ENCODE measurements around the gene OXER1.

OXER1 gene

GRCh38 chr2:42736598-42737322, 27.2 kb downstream of the OXER1 start:
- H3K9me3 ChIP-seq (ENCODE audit: control insufficient read depth, insufficient read depth, low read depth, low read length), result no peaks in the 10 kb centered on the region
- no peak overlapping the region for H3K4me3 ChIP-seq (ENCODE audit: low read depth, low read length)
- no peak overlapping the region for H3K27ac ChIP-seq (ENCODE audit: extremely low read depth, low read depth, low read length)
- H3K36me3 ChIP-seq (ENCODE audit: control insufficient read depth in 2 of 2, insufficient read depth in 1 of 2, low read length in 2 of 2), result peaks cover 0 to 20% of the 10 kb centered on the region in 2 experiments; a peak in 1 of 3 replicates
- ChIA-PET POLR2A (no interaction called here), CTCF (no interaction called here)
- no peaks in the 10 kb centered on the region for H3K4me1 ChIP-seq (ENCODE audit: control insufficient read depth, insufficient read depth, low read length)
- TF ChIP-seq ZNF341 (tag by site-specific recombination; IDR thresholded peaks at IDR 0.05; ENCODE audit: low read depth), result no peak
- TF ChIP-seq ZNF248 (tag by site-specific recombination; IDR thresholded peaks at IDR 0.05), result no peak
- no peak for TF ChIP-seq ZNF610 (tag by site-specific recombination; IDR thresholded peaks at IDR 0.05; ENCODE audit: borderline replicate concordance)
- TF ChIP-seq ZNF707 (tag by site-specific recombination; IDR thresholded peaks at IDR 0.05), result no peak
- TF ChIP-seq EGR2 (tag by site-specific recombination; IDR thresholded peaks at IDR 0.05; ENCODE audit: low read depth), result no peak
- TF ChIP-seq, protein P1, sequence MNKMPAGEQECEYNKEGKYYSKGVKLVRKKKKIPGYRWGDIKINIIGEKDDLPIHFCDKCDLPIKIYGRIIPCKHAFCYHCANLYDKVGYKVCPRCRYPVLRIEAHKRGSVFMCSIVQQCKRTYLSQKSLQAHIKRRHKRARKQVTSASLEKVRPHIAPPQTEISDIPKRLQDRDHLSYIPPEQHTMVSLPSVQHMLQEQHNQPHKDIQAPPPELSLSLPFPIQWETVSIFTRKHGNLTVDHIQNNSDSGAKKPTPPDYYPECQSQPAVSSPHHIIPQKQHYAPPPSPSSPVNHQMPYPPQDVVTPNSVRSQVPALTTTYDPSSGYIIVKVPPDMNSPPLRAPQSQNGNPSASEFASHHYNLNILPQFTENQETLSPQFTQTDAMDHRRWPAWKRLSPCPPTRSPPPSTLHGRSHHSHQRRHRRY (tag by site-specific recombination; IDR thresholded peaks at IDR 0.05), result no peak
- TF ChIP-seq ZNF18 (tag by site-specific recombination; IDR thresholded peaks at IDR 0.05), result no peak
- no peak for TF ChIP-seq HOXC10 (CRISPR knock-in tag; IDR thresholded peaks at IDR 0.05)
- TF ChIP-seq ZNF169 (tag by site-specific recombination; IDR thresholded peaks at IDR 0.05), result no peak
- TF ChIP-seq, protein P2, sequence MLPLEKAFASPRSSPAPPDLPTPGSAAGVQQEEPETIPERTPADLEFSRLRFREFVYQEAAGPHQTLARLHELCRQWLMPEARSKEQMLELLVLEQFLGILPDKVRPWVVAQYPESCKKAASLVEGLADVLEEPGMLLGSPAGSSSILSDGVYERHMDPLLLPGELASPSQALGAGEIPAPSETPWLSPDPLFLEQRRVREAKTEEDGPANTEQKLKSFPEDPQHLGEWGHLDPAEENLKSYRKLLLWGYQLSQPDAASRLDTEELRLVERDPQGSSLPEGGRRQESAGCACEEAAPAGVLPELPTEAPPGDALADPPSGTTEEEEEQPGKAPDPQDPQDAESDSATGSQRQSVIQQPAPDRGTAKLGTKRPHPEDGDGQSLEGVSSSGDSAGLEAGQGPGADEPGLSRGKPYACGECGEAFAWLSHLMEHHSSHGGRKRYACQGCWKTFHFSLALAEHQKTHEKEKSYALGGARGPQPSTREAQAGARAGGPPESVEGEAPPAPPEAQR (tag by site-specific recombination; IDR thresholded peaks at IDR 0.05), result no peak
- TF ChIP-seq ZNF366 (tag by site-specific recombination; conservative IDR thresholded peaks at IDR 0.05), result no peak

- Histone ChIP-seq H3K4me1 (ENCODE audit: control insufficient read depth, insufficient read depth, low read length) (no peaks in the 10 kb centered on the region), H3K4me3 (ENCODE audit: low read depth, low read length) (no peak overlapping the region), H3K36me3 (ENCODE audit: control insufficient read depth in 2 of 2, insufficient read depth in 1 of 2, low read length in 2 of 2) (peaks cover 0 to 10% of the 10 kb centered on the region in 2 experiments; a peak in 2 of 3 replicates), H3K9me3 (ENCODE audit: control insufficient read depth, insufficient read depth, low read depth, low read length) (no peaks in the 10 kb centered on the region), H3K27ac (ENCODE audit: extremely low read depth, low read depth, low read length) (no peak overlapping the region)
- CTCF ChIA-PET, result interaction anchor here (0.7 kb wide), 1 partner anchor 198 kb away, joined by 3 read pairs; no protein-coding TSS in a partner anchor
- POLR2A ChIA-PET, result no interaction called here
- TF ChIP-seq ZNF416 (tag by site-specific recombination; IDR thresholded peaks at IDR 0.05) (no peak), ZNF16 (tag by site-specific recombination; IDR thresholded peaks at IDR 0.05; ENCODE audit: low read depth) (no peak), ZBTB6 (tag by site-specific recombination; IDR thresholded peaks at IDR 0.05) (no peak), IKZF3 (tag by site-specific recombination; IDR thresholded peaks at IDR 0.05) (no peak), OVOL3 (tag by site-specific recombination; IDR thresholded peaks at IDR 0.05) (no peak), ZNF513 (tag by site-specific recombination; IDR thresholded peaks at IDR 0.05) (no peak), PRDM1 (tag by site-specific recombination; IDR thresholded peaks at IDR 0.05) (no peak), ZFP3 (tag by site-specific recombination; IDR thresholded peaks at IDR 0.05; ENCODE audit: low read depth) (no peak), ZNF114 (tag by site-specific recombination; IDR thresholded peaks at IDR 0.05) (no peak), ZNF404 (tag by site-specific recombination; IDR thresholded peaks at IDR 0.05) (no peak), RBAK (tag by site-specific recombination; IDR thresholded peaks at IDR 0.05) (no peak), ZNF830 (tag by site-specific recombination; IDR thresholded peaks at IDR 0.05; ENCODE audit: low read depth) (no peak), ZNF596 (tag by site-specific recombination; IDR thresholded peaks at IDR 0.05) (no peak)
- TF ChIP-seq, protein P3, sequence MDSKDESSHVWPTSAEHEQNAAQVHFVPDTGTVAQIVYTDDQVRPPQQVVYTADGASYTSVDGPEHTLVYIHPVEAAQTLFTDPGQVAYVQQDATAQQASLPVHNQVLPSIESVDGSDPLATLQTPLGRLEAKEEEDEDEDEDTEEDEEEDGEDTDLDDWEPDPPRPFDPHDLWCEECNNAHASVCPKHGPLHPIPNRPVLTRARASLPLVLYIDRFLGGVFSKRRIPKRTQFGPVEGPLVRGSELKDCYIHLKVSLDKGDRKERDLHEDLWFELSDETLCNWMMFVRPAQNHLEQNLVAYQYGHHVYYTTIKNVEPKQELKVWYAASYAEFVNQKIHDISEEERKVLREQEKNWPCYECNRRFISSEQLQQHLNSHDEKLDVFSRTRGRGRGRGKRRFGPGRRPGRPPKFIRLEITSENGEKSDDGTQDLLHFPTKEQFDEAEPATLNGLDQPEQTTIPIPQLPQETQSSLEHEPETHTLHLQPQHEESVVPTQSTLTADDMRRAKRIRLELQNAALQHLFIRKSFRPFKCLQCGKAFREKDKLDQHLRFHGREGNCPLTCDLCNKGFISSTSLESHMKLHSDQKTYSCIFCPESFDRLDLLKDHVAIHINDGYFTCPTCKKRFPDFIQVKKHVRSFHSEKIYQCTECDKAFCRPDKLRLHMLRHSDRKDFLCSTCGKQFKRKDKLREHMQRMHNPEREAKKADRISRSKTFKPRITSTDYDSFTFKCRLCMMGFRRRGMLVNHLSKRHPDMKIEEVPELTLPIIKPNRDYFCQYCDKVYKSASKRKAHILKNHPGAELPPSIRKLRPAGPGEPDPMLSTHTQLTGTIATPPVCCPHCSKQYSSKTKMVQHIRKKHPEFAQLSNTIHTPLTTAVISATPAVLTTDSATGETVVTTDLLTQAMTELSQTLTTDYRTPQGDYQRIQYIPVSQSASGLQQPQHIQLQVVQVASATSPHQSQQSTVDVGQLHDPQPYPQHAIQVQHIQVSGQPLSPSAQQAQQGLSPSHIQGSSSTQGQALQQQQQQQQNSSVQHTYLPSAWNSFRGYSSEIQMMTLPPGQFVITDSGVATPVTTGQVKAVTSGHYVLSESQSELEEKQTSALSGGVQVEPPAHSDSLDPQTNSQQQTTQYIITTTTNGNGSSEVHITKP (tag by site-specific recombination; IDR thresholded peaks at IDR 0.05), result no peak
Observed at GRCh38 chr2:42733852-42734251, 30.1 kb downstream of the OXER1 start.

Data from HEK293 (cell line).